HG02885 (cell line): ENCODE data around the gene PCDHB1.
"Not testable (repeated sequence)": the region's sequence is repeated elsewhere in the genome, so short reads cannot be mapped to it uniquely, and the experiment has no call there.

Experiments
- ATAC-seq: cut with Tn5 transposase; IDR thresholded peaks from one replicate; pipeline ENCODE4 v1.9.1; 2021; ENCODE audit warnings: mild to moderate bottlenecking; ENCODE audit not compliant: unreplicated experiment, poor library complexity

PCDHB1 gene

DNA sequence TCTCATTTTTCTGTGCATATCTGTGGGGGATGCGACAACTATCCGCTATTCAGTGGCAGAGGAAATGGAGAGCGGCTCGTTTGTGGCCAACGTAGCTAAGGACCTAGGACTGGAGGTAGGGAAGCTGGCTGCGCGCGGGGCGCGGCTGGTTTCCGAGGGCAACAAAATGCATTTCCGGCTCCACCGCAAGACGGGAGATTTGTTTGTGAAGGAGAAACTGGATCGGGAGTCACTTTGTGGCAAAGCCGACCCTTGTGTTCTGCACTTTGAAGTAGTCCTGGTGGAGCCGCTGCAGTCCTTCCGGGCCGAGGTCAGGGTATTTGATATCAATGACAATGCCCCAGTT lies 320 bp downstream of the PCDHB1 start:
- no peak for ATAC-seq

DNA sequence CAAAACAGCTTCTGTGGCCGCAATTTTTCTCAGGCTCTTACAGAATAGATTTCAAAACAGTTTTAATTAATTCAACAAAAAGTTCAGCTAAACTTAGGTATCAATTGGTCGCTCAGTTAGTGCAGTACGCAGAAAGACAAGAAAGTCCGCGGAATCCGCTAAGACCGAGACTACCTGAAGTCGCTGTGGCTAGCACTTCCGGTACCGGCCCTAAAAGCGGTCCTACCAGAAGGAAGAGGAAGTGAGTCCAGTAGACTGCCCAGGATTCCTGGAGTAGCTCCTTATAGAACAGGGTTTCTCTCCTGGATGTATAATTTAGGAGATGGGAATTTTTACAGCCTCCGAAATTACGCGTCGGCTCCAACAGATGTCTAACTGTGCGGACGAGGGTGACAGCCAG lies 26.7 kb downstream of the PCDHB1 start:
- ATAC-seq, result no peak

DNA sequence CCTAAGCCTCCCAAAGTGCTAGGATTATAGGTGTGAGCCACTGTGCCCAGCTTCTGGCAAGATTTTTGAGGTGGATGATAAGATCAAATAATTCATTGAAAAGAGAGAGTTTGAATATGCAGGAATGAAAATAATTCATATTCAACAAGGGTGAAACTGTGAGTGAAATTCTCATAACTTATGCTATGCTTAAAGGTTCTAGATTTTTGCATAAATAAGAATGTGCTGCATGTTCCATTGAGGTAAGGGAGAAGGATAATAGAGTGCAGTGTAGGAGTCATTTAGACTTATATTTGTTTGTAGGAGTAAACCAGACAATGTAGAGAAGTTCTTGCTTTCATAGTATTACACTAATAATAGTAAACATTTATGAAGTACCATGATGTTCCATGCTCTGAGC lies 31.1 kb downstream of the PCDHB1 start:
- no peak for ATAC-seq

DNA sequence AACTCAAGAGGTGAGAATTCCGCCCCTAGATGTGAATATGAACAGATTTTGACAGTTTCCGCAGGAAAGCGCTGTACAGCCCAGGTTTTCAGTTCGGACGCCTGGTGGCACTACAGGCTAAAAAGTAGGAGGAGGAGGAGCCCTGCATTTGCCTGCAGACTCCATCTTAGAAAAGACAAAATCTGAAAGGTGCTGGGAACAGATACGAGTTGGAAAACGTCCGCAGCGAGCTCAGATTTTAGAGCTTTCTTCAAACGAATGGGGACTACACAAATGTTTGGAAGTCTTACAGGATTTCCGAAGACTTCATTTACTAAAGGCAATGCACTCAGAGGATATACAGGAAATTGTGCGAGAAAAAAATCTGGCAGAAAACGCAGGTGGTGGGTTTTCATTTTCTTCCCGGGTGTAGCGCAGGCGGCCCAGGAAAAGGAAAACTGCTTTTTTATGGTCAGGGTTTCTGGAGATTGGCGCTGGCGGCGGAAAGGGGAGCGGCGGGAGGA lies 33.4 kb downstream of the PCDHB1 start:
- no peak for ATAC-seq

DNA sequence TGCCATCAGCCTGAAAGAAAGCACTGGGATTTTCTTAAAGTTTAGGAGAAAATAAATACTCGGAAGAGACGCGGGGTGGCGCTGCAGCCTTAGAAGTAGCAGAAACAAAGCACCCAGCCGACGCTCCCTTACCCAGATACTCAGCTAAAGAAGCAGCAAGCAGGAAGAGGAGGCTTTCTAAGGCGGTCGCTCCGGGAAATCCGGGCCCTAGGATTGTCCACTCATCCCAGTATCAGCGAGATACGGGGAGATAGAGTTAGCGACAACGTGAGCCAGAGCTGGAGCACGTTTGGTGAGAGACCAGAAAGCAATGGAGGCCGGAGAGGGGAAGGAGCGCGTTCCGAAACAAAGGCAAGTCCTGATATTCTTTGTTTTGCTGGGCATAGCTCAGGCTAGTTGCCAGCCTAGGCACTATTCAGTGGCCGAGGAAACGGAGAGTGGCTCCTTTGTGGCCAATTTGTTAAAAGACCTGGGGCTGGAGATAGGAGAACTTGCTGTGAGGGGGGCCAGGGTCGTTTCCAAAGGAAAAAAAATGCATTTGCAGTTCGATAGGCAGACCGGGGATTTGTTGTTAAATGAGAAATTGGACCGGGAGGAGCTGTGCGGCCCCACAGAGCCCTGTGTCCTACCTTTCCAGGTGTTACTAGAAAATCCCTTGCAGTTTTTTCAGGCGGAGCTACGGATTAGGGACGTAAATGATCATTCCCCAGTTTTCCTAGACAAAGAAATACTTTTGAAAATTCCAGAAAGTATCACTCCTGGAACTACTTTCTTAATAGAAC lies 43.5 kb downstream of the PCDHB1 start, which contains the start of gene PCDHB2:
TSS of gene PCDHB2 (plus strand) at position 135 of the 782 bp plus-strand sequence. CDS start at position 311, 176 bp downstream.
- ATAC-seq, result no peak

DNA sequence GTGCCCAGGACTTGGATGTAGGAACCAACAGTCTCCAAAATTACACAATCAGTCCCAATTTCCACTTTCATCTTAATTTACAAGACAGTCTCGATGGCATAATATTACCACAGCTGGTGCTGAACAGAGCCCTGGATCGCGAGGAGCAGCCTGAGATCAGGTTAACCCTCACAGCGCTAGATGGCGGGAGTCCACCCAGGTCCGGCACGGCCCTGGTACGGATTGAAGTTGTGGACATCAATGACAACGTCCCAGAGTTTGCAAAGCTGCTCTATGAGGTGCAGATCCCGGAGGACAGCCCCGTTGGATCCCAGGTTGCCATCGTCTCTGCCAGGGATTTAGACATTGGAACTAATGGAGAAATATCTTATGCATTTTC lies 44.1 kb downstream of the PCDHB1 start:
- no peak for ATAC-seq

DNA sequence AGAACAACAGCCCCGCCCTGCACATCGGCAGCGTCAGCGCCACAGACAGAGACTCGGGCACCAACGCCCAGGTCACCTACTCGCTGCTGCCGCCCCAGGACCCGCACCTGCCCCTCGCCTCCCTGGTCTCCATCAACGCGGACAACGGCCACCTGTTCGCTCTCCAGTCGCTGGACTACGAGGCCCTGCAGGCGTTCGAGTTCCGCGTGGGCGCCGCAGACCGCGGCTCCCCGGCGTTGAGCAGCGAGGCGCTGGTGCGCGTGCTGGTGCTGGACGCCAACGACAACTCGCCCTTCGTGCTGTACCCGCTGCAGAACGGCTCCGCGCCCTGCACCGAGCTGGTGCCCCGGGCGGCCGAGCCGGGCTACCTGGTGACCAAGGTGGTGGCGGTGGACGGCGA lies 45.0 kb downstream of the PCDHB1 start:
- ATAC-seq, result not testable (repeated sequence)

DNA sequence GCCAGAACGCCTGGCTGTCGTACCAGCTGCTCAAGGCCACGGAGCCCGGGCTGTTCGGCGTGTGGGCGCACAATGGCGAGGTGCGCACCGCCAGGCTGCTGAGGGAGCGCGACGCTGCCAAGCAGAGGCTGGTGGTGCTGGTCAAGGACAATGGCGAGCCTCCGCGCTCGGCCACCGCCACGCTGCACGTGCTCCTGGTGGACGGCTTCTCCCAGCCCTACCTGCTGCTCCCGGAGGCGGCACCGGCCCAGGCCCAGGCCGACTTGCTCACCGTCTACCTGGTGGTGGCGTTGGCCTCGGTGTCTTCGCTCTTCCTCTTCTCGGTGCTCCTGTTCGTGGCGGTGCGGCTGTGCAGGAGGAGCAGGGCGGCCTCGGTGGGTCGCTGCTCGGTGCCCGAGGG lies 45.4 kb downstream of the PCDHB1 start:
- not testable (repeated sequence) for ATAC-seq

DNA sequence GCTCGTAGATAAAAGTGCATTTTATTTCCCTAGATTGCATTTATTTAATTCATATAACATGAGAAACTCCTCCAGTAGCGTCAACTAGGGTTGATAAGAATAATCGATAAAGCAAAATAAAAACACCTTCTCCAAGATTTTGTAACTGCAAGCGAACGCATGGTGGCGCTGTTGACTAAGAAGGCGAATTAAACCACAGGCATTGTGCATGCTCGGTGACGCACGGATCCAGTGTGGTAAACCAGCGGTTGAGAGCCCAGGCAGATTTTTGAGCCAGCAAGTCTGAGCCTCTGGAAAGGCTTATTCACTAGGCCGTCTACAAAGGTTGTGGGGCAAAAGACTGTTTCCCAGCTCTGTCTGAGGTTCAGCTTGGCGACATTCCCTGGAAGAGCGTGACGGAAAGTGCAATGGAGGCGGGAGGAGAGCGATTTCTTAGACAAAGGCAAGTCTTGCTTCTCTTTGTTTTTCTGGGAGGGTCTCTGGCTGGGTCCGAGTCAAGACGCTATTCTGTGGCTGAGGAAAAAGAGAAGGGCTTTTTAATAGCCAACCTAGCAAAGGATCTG lies 49.1 kb downstream of the PCDHB1 start, which contains the start of gene PCDHB3:
TSS of gene PCDHB3 (plus strand) at position 231 of the 563 bp plus-strand sequence. CDS start at position 408, 177 bp downstream.
- ATAC-seq, result no peak

DNA sequence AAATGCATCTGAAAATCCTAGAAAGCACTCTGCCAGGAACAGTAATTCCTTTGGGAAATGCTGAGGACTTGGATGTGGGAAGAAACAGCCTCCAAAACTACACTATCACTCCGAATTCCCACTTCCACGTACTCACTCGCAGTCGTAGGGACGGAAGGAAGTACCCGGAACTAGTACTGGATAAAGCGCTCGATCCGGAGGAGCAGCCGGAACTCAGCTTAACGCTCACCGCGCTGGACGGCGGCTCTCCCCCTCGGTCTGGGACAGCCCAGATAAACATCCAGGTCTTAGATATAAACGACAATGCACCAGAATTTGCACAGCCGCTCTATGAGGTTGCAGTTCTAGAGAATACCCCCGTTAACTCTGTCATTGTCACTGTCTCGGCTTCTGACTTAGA lies 49.9 kb downstream of the PCDHB1 start:
- no peak for ATAC-seq

DNA sequence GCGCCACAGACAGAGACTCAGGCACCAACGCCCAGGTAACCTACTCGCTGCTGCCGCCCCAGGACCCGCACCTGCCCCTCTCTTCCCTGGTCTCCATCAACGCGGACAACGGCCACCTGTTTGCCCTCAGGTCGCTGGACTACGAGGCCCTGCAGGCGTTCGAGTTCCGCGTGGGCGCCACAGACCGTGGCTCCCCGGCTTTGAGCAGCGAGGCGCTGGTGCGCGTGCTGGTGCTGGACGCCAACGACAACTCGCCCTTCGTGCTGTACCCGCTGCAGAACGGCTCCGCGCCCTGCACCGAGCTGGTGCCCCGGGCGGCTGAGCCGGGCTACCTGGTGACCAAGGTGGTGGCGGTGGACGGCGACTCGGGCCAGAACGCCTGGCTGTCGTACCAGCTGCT lies 50.9 kb downstream of the PCDHB1 start:
- ATAC-seq, result not testable (repeated sequence)

DNA sequence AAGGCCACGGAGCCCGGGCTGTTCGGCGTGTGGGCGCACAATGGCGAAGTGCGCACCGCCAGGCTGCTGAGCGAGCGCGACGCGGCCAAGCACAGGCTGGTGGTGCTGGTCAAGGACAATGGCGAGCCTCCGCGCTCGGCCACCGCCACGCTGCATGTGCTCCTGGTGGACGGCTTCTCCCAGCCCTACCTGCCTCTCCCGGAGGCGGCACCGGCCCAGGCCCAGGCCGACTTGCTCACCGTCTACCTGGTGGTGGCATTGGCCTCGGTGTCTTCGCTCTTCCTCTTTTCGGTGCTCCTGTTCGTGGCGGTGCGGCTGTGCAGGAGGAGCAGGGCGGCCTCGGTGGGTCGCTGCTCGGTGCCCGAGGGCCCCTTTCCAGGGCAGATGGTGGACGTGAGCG lies 51.3 kb downstream of the PCDHB1 start:
- ATAC-seq, result not testable (repeated sequence)

DNA sequence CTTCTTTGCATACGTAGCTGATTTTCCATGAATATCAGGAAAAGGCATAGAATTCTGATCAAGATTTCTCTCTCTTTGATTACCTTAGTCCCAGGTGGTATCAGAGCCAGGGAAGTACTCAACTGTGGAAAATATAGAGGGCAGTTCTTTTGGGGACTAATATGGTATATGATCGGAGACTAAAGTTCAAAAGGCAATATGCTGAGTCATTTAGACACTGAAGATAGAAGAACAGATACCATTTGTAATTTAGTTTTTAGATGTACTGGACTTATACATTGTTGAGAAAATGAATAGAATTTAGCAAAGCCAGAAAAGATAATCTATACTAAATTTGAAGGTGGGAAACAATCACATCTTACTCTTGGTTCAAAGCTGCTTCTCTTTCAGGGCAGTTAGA lies 54.2 kb downstream of the PCDHB1 start:
- no peak for ATAC-seq
